ENCODE results near the gene HMCN2.

DNA sequence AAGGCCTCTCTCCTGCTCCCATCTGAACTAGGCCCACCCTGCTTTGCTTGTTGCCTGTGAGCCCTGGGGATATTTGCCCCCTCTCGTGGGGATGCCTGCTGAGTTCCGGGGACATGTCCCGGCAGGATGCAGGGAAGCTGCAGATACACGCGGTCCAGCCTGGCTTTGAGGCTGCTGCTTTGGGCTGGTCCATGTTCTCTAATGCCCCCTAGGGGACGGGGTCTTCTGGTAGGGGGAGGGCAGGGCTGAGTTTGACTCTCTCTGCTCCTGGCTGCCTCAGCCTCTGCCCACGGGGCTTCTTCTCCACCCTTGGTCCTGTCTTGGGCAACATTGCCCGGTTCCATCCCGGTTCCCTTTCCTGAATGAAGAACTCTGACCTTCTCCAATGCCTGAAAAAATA, 94.3 kb downstream of the HMCN2 start:
- TF ChIP-seq, protein P1, sequence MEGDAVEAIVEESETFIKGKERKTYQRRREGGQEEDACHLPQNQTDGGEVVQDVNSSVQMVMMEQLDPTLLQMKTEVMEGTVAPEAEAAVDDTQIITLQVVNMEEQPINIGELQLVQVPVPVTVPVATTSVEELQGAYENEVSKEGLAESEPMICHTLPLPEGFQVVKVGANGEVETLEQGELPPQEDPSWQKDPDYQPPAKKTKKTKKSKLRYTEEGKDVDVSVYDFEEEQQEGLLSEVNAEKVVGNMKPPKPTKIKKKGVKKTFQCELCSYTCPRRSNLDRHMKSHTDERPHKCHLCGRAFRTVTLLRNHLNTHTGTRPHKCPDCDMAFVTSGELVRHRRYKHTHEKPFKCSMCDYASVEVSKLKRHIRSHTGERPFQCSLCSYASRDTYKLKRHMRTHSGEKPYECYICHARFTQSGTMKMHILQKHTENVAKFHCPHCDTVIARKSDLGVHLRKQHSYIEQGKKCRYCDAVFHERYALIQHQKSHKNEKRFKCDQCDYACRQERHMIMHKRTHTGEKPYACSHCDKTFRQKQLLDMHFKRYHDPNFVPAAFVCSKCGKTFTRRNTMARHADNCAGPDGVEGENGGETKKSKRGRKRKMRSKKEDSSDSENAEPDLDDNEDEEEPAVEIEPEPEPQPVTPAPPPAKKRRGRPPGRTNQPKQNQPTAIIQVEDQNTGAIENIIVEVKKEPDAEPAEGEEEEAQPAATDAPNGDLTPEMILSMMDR (conservative IDR thresholded peaks at IDR 0.05; ENCODE audit: low read depth, low read length): no peak
- TF ChIP-seq POLR2A (IDR thresholded peaks at IDR 0.05; ENCODE audit: low read depth, low read length): no peak
- no peak for TF ChIP-seq FOS (IDR thresholded peaks at IDR 0.05; ENCODE audit: low read depth, low read length)
- TF ChIP-seq RFX5 (IDR thresholded peaks at IDR 0.05; ENCODE audit: low read depth, low read length): no peak
- TF ChIP-seq RAD21 (IDR thresholded peaks at IDR 0.05; ENCODE audit: low read length): no peak
- no peak for TF ChIP-seq MXI1 (IDR thresholded peaks at IDR 0.05; ENCODE audit: borderline replicate concordance, low read depth, low read length)
